Stimulated activated CD4-positive, alpha-beta T cell treated with anti-CD3 and anti-CD28 coated beads, Interleukin-15, amount 100 ng/mL, for 24 hours (primary cell): Measurements from ENCODE around the gene CHADL.
A peak's percentile ranks its signal among the peaks of the same experiment; 100 is the strongest.

ENCODE experiments used
- DNase-seq: peaks from one replicate; pipeline ENCODE4 v3.0.0-alpha.2; 2020

The CHADL gene

GRCh38 chr22:41229730-41230400 is 10.9 kb downstream of the CHADL start:
- no peak for DNase-seq

- no peak for DNase-seq
These were observed 11.5 kb downstream of the CHADL start for GRCh38 chr22:41229215-41229614.

GRCh38 chr22:41226723-41227655 is 13.7 kb downstream of the CHADL start:
- DNase-seq: no peak

- no peak for DNase-seq
These were observed 17.2 kb downstream of the CHADL start for GRCh38 chr22:41223535-41223934.

GRCh38 chr22:41222846-41223507 is 17.8 kb downstream of the CHADL start:
- no peak for DNase-seq

GRCh38 chr22:41217553-41218157 is 23.1 kb downstream of the CHADL start:
- DNase-seq: peak; percentile 61

GRCh38 chr22:41216984-41217383 is 23.7 kb downstream of the CHADL start:
- DNase-seq: no peak

- DNase-seq: no peak
These were observed 24.8 kb downstream of the CHADL start for GRCh38 chr22:41215926-41216325.

- no peak for DNase-seq
These were observed 25.3 kb downstream of the CHADL start for GRCh38 chr22:41215409-41215808.

GRCh38 chr22:41206719-41207118 is 34.0 kb downstream of the CHADL start:
- DNase-seq: no peak

- DNase-seq: peak; percentile 99
These were observed 35.5 kb downstream of the CHADL start, which contains the start of gene L3MBTL2 for GRCh38 chr22:41204992-41205900. TSS of gene L3MBTL2 (plus strand) at chr22:41205312. CDS start at chr22:41205363, 51 bp downstream.

GRCh38 chr22:41204066-41204465 is 36.7 kb downstream of the CHADL start:
- DNase-seq: no peak

- no peak for DNase-seq
These were observed 37.6 kb downstream of the CHADL start for GRCh38 chr22:41203118-41203517.

- DNase-seq: no peak
These were observed 39.6 kb downstream of the CHADL start for GRCh38 chr22:41201141-41201540.

GRCh38 chr22:41198027-41198580 is 42.6 kb downstream of the CHADL start:
- DNase-seq: peak; percentile 81

GRCh38 chr22:41197038-41197972 is 43.4 kb downstream of the CHADL start:
- DNase-seq: peak; percentile 89

GRCh38 chr22:41193829-41194228 is 46.9 kb downstream of the CHADL start:
- DNase-seq: no peak

GRCh38 chr22:41191467-41191866 is 49.3 kb downstream of the CHADL start:
- no peak for DNase-seq

GRCh38 chr22:41184679-41185078 is 56.1 kb downstream of the CHADL start:
- no peak for DNase-seq
